SK-N-MC (cell line): ENCODE results near the gene THSD8.

ENCODE experiments used
- EZH2 ChIP-seq: fragments of 200-600 bp; sonication (generic); IDR thresholded peaks from one replicate; pipeline ENCODE4 v1.6.1; 2017; ENCODE audit warnings: antibody characterized with exemption
- POLR2AphosphoS5 ChIP-seq: IDR thresholded peaks from 2 replicates; pipeline ENCODE4 v1.6.1; 2012; ENCODE audit warnings: mild to moderate bottlenecking, low read depth, low read length, borderline replicate concordance

GRCh38 chr19:12766051-12766521, 35.8 kb upstream of the THSD8 start:
- no peak for TF ChIP-seq EZH2
- no peak for TF ChIP-seq POLR2AphosphoS5
